Measurements from ENCODE around the gene EFCC1. TPM values are rescaled to one million over a fixed set of nuclear protein-coding genes. Genes with fewer than 3 reads are reported as not detected.

EFCC1 gene
- polyA plus RNA-seq, 2 of the 4 experiments (the other 2 are of a cell fraction) = 0.04 TPM; not detected in 1

GRCh38 chr3:129017484-129017899 lies 16.4 kb downstream of the EFCC1 start:
- ATAC-seq (no peak), DNase-seq (ENCODE audit: low read depth in 1 of 2, low spot score in 1 of 2) (no peak), FAIRE-seq (no peak)
- CTCF ChIA-PET = interaction anchor here (0.7 to 2.8 kb wide), 6 partner anchors 10 to 409 kb away, joined by 3 to 18 read pairs (median 6); no protein-coding TSS in a partner anchor
- Histone ChIP-seq H3K4me3 (no peak overlapping the region), H3K4me2 (no peak overlapping the region), H3K27ac (no peak overlapping the region), H3K9me3 (no peaks in the 10 kb centered on the region), H3K4me1 (peaks cover 16% of the 10 kb centered on the region)
- POLR2A ChIA-PET = no interaction called here
- 73% methylated on average over 7 of the region's 7 CpGs for WGBS (ENCODE audit: missing lambda C conversion rate)
- TF ChIP-seq NPAS2 (CRISPR knock-in tag; IDR thresholded peaks at IDR 0.05; ENCODE audit: borderline replicate concordance) = no peak
- TF ChIP-seq EHMT2 (IDR thresholded peaks at IDR 0.05; ENCODE audit: low read depth) = no peak
- TF ChIP-seq ESRRA (IDR thresholded peaks at IDR 0.05; ENCODE audit: borderline replicate concordance, low read length) = no peak
- TF ChIP-seq POLR2A (IDR thresholded peaks at IDR 0.05; ENCODE audit: low read length) = no peak
- TF ChIP-seq MAX (IDR thresholded peaks at IDR 0.05) = no peak

GRCh38 chr3:129018271-129018670 lies 17.2 kb downstream of the EFCC1 start:
- no peak for TF ChIP-seq MYC (IDR thresholded peaks at IDR 0.05; ENCODE audit: borderline replicate concordance, low read length)
- no peak for TF ChIP-seq NPAS2 (CRISPR knock-in tag; IDR thresholded peaks at IDR 0.05; ENCODE audit: borderline replicate concordance)
- no peak for TF ChIP-seq HEYL (CRISPR knock-in tag; IDR thresholded peaks at IDR 0.05)
- no peak for TF ChIP-seq BHLHE40 (IDR thresholded peaks at IDR 0.05; ENCODE audit: low read depth, low read length)
- TF ChIP-seq ZSCAN20 (CRISPR knock-in tag; IDR thresholded peaks at IDR 0.05) = no peak
- no peak for TF ChIP-seq KDM5A (IDR thresholded peaks at IDR 0.05)
- TF ChIP-seq, protein P1, sequence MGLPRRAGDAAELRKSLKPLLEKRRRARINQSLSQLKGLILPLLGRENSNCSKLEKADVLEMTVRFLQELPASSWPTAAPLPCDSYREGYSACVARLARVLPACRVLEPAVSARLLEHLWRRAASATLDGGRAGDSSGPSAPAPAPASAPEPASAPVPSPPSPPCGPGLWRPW (IDR thresholded peaks at IDR 0.05) = no peak
- no peak for TF ChIP-seq MAZ (IDR thresholded peaks at IDR 0.05; ENCODE audit: borderline replicate concordance, low read depth, low read length)
- FAIRE-seq = no peak
- Histone ChIP-seq H3K4me1 (peaks cover 16% of the 10 kb centered on the region), H3K9me3 (no peaks in the 10 kb centered on the region), H3K4me2 (no peak overlapping the region), H3K4me3 (no peak overlapping the region), H3K27ac (no peak overlapping the region)
- POLR2A ChIA-PET = no interaction called here
- ATAC-seq = no peak
- CTCF ChIA-PET = interaction anchor here (1.0 to 1.4 kb wide), 2 partner anchors 48 to 409 kb away, joined by 3 to 4 read pairs; no protein-coding TSS in a partner anchor
- 67% methylated on average over 2 of the region's 2 CpGs for WGBS (ENCODE audit: missing lambda C conversion rate)
- DNase-seq (ENCODE audit: low read depth in 1 of 2, low spot score in 1 of 2) = no peak

DNA sequence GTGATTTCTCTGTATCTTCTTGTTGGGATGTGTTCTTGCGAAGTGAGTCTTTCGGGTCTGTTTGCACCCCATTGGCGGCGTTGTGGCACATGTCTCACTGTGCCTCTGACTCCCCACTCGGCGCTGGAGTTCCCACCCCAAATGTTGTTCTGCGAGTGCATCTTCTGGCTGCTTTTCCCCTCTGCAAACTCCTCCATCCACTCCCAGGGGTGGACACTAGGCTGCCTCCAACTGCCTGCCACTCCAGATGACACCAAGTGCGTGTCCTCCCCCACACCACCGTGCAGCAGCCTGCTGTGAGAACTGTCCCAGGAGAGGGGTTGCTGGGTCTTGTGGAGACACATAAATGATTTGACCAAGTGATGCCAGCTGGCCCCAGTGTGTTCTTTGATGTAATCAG lies 17.6 kb downstream of the EFCC1 start:
- FAIRE-seq (no peak), DNase-seq (ENCODE audit: low read depth in 1 of 2, low spot score in 1 of 2) (no peak), ATAC-seq (no peak)
- TF ChIP-seq ZFP36 (IDR thresholded peaks at IDR 0.05; ENCODE audit: borderline replicate concordance, partially characterized antibody) = no peak
- TF ChIP-seq CHD4 (IDR thresholded peaks at IDR 0.05; ENCODE audit: borderline replicate concordance) = no peak
- TF ChIP-seq HDAC2 (IDR thresholded peaks at IDR 0.05) = no peak
- Histone ChIP-seq H3K9me3 (no peaks in the 10 kb centered on the region), H3K27ac (no peak overlapping the region), H3K4me3 (no peak overlapping the region), H3K4me2 (no peak overlapping the region), H3K4me1 (peaks cover 16% of the 10 kb centered on the region)
- ChIA-PET POLR2A (no interaction called here), CTCF (interaction anchor here (1.0 kb wide), 1 partner anchor 49 kb away, joined by 4 read pairs; no protein-coding TSS in a partner anchor)
- whole genome bisulfite sequencing (ENCODE audit: missing lambda C conversion rate) = 80% methylated on average over 9 of the region's 9 CpGs

- DNase-seq (ENCODE audit: low read depth in 1 of 2, low spot score in 1 of 2) = no peak
- TF ChIP-seq RAD21 (conservative IDR thresholded peaks at IDR 0.05 in 1 of 2, IDR thresholded peaks at IDR 0.05 in 1 of 2) (no peak), JUN (IDR thresholded peaks at IDR 0.05) (no peak), HEYL (CRISPR knock-in tag; IDR thresholded peaks at IDR 0.05) (no peak)
- ChIA-PET CTCF (interaction anchor here (0.8 to 1.1 kb wide), 3 partner anchors 37 to 227 kb away, joined by 3 to 4 read pairs (median 4); no protein-coding TSS in a partner anchor), POLR2A (no interaction called here)
- Histone ChIP-seq H3K4me1 (peaks cover 16% of the 10 kb centered on the region), H3K4me2 (no peak overlapping the region), H3K27ac (no peak overlapping the region), H3K9me3 (no peaks in the 10 kb centered on the region), H3K4me3 (no peak overlapping the region)
- no peak for FAIRE-seq
- ATAC-seq = no peak
- 73% methylated on average over 3 of the region's 3 CpGs for whole genome bisulfite sequencing (ENCODE audit: missing lambda C conversion rate)
These were observed 18.2 kb downstream of the EFCC1 start for GRCh38 chr3:129019266-129019665.

DNA sequence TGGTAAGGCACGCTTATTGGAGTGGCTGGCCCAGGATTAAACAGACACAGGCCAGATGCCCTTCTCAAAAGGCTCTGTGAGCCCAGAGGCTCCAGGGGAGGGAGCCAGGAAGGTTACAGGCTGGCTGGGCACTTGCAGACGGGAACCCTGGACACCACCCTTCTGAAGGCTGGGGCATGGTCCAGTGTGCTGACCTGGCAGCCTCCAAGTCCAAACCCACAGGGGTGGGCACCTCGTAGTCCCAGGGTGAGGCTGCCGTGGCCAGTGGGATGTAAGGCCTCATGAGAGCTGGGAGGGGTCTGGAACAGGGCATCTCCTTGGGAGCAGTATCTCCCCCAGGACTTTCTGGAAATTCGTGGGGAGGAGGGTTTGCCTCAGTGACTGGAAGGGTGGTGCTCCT lies 19.6 kb downstream of the EFCC1 start:
- Histone ChIP-seq H3K27ac (no peak overlapping the region), H3K4me2 (0 out of 3 replicates have a peak overlapping the region, but pooled peaks have one; percentile 8), H3K4me3 (no peak overlapping the region), H3K9me3 (no peaks in the 10 kb centered on the region), H3K4me1 (peaks cover 15% of the 10 kb centered on the region)
- ATAC-seq (no peak), FAIRE-seq (no peak), DNase-seq (ENCODE audit: low read depth in 1 of 2, low spot score in 1 of 2) (no peak)
- ChIA-PET CTCF (interaction anchor here (1.1 to 1.2 kb wide), 4 partner anchors 11 to 225 kb away, joined by 3 to 4 read pairs (median 4); no protein-coding TSS in a partner anchor), POLR2A (no interaction called here)
- WGBS (ENCODE audit: missing lambda C conversion rate) = 32% methylated on average over 3 of the region's 5 CpGs
- TF ChIP-seq NR3C1 (IDR thresholded peaks at IDR 0.05) = no peak
- no peak for TF ChIP-seq HOXA7 (CRISPR knock-in tag; IDR thresholded peaks at IDR 0.05)
- TF ChIP-seq EHF (CRISPR knock-in tag; IDR thresholded peaks at IDR 0.05) = no peak
- no peak for TF ChIP-seq ZFP36 (IDR thresholded peaks at IDR 0.05; ENCODE audit: borderline replicate concordance, partially characterized antibody)
- no peak for TF ChIP-seq HEYL (CRISPR knock-in tag; IDR thresholded peaks at IDR 0.05)
- TF ChIP-seq REST (IDR thresholded peaks at IDR 0.05) = no peak
- no peak for TF ChIP-seq HDAC2 (IDR thresholded peaks at IDR 0.05)
- no peak for TF ChIP-seq MAZ (IDR thresholded peaks at IDR 0.05; ENCODE audit: borderline replicate concordance, low read depth, low read length)
- TF ChIP-seq, protein P2, sequence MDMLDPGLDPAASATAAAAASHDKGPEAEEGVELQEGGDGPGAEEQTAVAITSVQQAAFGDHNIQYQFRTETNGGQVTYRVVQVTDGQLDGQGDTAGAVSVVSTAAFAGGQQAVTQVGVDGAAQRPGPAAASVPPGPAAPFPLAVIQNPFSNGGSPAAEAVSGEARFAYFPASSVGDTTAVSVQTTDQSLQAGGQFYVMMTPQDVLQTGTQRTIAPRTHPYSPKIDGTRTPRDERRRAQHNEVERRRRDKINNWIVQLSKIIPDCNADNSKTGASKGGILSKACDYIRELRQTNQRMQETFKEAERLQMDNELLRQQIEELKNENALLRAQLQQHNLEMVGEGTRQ (IDR thresholded peaks at IDR 0.05) = no peak
